ENCODE measurements around the gene RESP18.

DNA sequence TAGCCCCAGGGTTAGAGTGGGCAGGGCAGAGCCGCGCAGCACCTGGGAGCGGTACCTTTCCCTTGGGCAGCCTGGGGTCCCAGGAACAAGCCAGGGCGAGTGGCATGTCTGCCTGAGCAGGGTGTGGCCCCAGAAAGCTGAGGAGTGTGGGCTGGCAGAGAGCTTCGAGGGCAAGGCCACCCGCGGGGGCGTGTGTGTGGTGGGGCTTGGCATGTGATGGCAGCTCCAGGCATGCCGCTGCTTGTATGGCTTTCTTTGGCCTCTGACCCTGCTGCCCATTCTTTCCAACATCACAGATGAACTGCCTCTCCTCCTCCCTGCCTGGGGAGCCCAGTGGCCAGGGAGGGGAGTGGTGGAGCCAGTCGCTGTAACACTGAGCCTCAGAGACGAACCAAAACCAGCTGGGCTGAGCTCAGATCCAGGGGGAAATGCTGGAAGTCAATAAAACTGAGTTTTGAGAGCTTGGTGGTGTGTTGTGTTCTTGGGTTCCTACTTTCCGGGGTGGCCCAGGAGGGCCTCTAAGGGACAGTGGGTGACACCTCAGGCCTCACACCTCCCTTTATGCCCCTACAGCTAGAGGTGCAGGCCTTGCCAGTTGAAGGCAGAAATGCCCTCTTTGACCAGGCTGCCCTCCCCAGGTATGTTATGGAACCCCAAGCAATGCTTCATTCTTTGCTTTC is 46.0 kb downstream of the RESP18 start:
- TF ChIP-seq, protein P1, sequence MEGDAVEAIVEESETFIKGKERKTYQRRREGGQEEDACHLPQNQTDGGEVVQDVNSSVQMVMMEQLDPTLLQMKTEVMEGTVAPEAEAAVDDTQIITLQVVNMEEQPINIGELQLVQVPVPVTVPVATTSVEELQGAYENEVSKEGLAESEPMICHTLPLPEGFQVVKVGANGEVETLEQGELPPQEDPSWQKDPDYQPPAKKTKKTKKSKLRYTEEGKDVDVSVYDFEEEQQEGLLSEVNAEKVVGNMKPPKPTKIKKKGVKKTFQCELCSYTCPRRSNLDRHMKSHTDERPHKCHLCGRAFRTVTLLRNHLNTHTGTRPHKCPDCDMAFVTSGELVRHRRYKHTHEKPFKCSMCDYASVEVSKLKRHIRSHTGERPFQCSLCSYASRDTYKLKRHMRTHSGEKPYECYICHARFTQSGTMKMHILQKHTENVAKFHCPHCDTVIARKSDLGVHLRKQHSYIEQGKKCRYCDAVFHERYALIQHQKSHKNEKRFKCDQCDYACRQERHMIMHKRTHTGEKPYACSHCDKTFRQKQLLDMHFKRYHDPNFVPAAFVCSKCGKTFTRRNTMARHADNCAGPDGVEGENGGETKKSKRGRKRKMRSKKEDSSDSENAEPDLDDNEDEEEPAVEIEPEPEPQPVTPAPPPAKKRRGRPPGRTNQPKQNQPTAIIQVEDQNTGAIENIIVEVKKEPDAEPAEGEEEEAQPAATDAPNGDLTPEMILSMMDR (IDR thresholded peaks at IDR 0.05): no peak
- no peak for TF ChIP-seq POLR2A (IDR thresholded peaks at IDR 0.05)

Data from sigmoid colon (tissue), 3 donors.